HG02798 (cell line): ENCODE data around the gene HIC1.
A peak's percentile ranks its signal among the peaks of the same experiment; 100 is the strongest.

Experiments used
- ATAC-seq: cut with Tn5 transposase; IDR thresholded peaks from one replicate; pipeline ENCODE4 v1.9.1; 2021; ENCODE audit warnings: mild to moderate bottlenecking; ENCODE audit not compliant: unreplicated experiment, poor library complexity

HIC1 gene

GRCh38 chr17:2024572-2025219, 30.2 kb upstream of the HIC1 start:
- ATAC-seq: no peak

GRCh38 chr17:2025220-2025621, 29.7 kb upstream of the HIC1 start, which contains the start of gene RTN4RL1:
Gene RTN4RL1, minus strand, starts transcription at chr17:2025334. Its CDS starts 469 bp downstream, at chr17:2024865.
- ATAC-seq: no peak

GRCh38 chr17:2025622-2026309, 29.1 kb upstream of the HIC1 start:
- no peak for ATAC-seq

- ATAC-seq: no peak
These were observed 27.2 kb upstream of the HIC1 start for GRCh38 chr17:2027528-2028233.

GRCh38 chr17:2028234-2028614, 26.7 kb upstream of the HIC1 start:
- ATAC-seq: no peak

GRCh38 chr17:2028737-2029136, 26.2 kb upstream of the HIC1 start:
- no peak for ATAC-seq

GRCh38 chr17:2029911-2030778, 24.8 kb upstream of the HIC1 start, which contains the start of gene DPH1:
Gene DPH1, plus strand, starts transcription at chr17:2030153. Its CDS starts 17 bp downstream, at chr17:2030170.
- ATAC-seq: peak; percentile 74

- peak; percentile 8 for ATAC-seq
These were observed 24.1 kb upstream of the HIC1 start for GRCh38 chr17:2030779-2031163.

- ATAC-seq: no peak
These were observed 21.8 kb upstream of the HIC1 start for GRCh38 chr17:2033153-2033552.

GRCh38 chr17:2034157-2034556, 20.7 kb upstream of the HIC1 start:
- ATAC-seq: no peak

- ATAC-seq: no peak
These were observed 19.9 kb upstream of the HIC1 start for GRCh38 chr17:2034806-2035540.

- ATAC-seq: no peak
These were observed 19.1 kb upstream of the HIC1 start for GRCh38 chr17:2035541-2036488.

- no peak for ATAC-seq
These were observed 17.7 kb upstream of the HIC1 start for GRCh38 chr17:2037155-2037554.

- ATAC-seq: no peak
These were observed 14.6 kb upstream of the HIC1 start for GRCh38 chr17:2040219-2040827.

GRCh38 chr17:2040942-2041560, 13.9 kb upstream of the HIC1 start:
- no peak for ATAC-seq

- ATAC-seq: peak; percentile 95
These were observed 13.1 kb upstream of the HIC1 start, which contains the start of gene OVCA2 for GRCh38 chr17:2041561-2042389. Gene OVCA2, plus strand, starts transcription at chr17:2042022. Its CDS starts 26 bp downstream, at chr17:2042048.

- no peak for ATAC-seq
These were observed 12.5 kb upstream of the HIC1 start for GRCh38 chr17:2042390-2042847.
